Peyer's patch (tissue), 4 donors: ENCODE results near the gene SUZ12. TPM values are rescaled to one million over a fixed set of nuclear protein-coding genes. Genes with fewer than 3 reads are reported as not detected.
"Not testable (repeated sequence)": the region's sequence is repeated elsewhere in the genome, so short reads cannot be mapped to it uniquely, and the experiment has no call there.

Experiments
- DNase-seq, 3 donors: peaks; one replicate each; pipeline ENCODE4 v3.0.0-alpha.2; 2017 to 2019
- H3K27ac ChIP-seq, 4 donors: fragments of 200-600 bp; sonication (generic); one replicate each; pipeline ENCODE4 v1.5.1; 2016 to 2019
- H3K27me3 ChIP-seq, 2 donors: fragments of 200-600 bp; sonication (generic); one replicate each; pipeline ENCODE4 v1.5.1; 2019
- H3K36me3 ChIP-seq, 3 donors: fragments of 200-600 bp; sonication (generic); one replicate each; pipeline ENCODE4 v1.5.1; 2016 to 2019
- H3K4me1 ChIP-seq, 4 donors: fragments of 200-600 bp; sonication (generic); one replicate each; pipeline ENCODE4 v1.5.1; 2016 to 2019
- H3K4me3 ChIP-seq, 4 donors: fragments of 200-600 bp; sonication (generic); 1 replicate in 3 of 4; 2 replicates in 1 of 4; pipeline ENCODE4 v1.5.1; 2016 to 2019; ENCODE audit warnings: mild to moderate bottlenecking in 1 of 4
- H3K9me3 ChIP-seq, 4 donors: fragments of 200-600 bp; sonication (generic); one replicate each; pipeline ENCODE4 v1.5.1; 2016 to 2019; ENCODE audit warnings: mild to moderate bottlenecking in 1 of 4
- CTCF ChIP-seq, 6 experiments: fragments of 450-650 bp in 4 of 6; fragments of 200-600 bp in 2 of 6; sonication (generic) in 1 of 6; IDR thresholded peaks; one replicate each; pipeline ENCODE4 v1.5.1; 2017 to 2019; ENCODE audit warnings: antibody characterized with exemption in 6 of 6, mild to moderate bottlenecking in 3 of 6, moderate library complexity in 1 of 6
- POLR2A ChIP-seq, 2 donors: fragments of 450-650 bp; IDR thresholded peaks; one replicate each; pipeline ENCODE4 v1.5.1; 2017; ENCODE audit warnings: antibody characterized with exemption in 2 of 2, mild to moderate bottlenecking in 2 of 2, moderate library complexity in 2 of 2
- total RNA-seq, 4 donors: library from RNA; depleted of rRNA; stranded (reverse); fragments of >200 nt; gene quantifications; one replicate each; pipeline ENCODE4 v1.1.0, GENCODE V29; 2016

SUZ12 gene
- total RNA-seq, 4 donors from 2014 or later, result 18.7 to 46.2 (median 20.4) TPM

GRCh38 chr17:31951953-31952352, 15.1 kb downstream of the SUZ12 start:
- H3K4me1 ChIP-seq, H3K9me3 ChIP-seq, H3K27ac ChIP-seq, DNase-seq, H3K4me3 ChIP-seq, H3K27me3 ChIP-seq: not testable (repeated sequence)
- peaks cover 0 to 73% (median 0%) of the 10 kb centered on the region in 3 donors for H3K36me3 ChIP-seq

GRCh38 chr17:31964131-31964530, 27.3 kb downstream of the SUZ12 start:
- peaks cover 0 to 53% (median 0%) of the 10 kb centered on the region in 3 donors for H3K36me3 ChIP-seq
- not testable (repeated sequence) for H3K4me3 ChIP-seq, H3K27ac ChIP-seq, H3K9me3 ChIP-seq, H3K27me3 ChIP-seq, DNase-seq, H3K4me1 ChIP-seq

- Histone ChIP-seq H3K27me3 (no peaks in the 10 kb centered on the region), H3K9me3 (no peaks in the 10 kb centered on the region), H3K36me3 (peaks cover 0 to 43% (median 0%) of the 10 kb centered on the region in 3 donors), H3K4me3 (no peak overlapping the region), H3K27ac (no peak overlapping the region), H3K4me1 (no peaks in the 10 kb centered on the region)
- DNase-seq, result no peak
- TF ChIP-seq CTCF (IDR thresholded peaks at IDR 0.05), result no peak
- TF ChIP-seq POLR2A (IDR thresholded peaks at IDR 0.05), result no peak
Measured at GRCh38 chr17:31967648-31968047, 30.8 kb downstream of the SUZ12 start.

- H3K27me3 ChIP-seq, H3K4me1 ChIP-seq, H3K4me3 ChIP-seq, H3K27ac ChIP-seq, H3K9me3 ChIP-seq, DNase-seq: not testable (repeated sequence)
- peaks cover 0 to 44% (median 0%) of the 10 kb centered on the region in 3 donors for H3K36me3 ChIP-seq
Measured at GRCh38 chr17:31970416-31970815, 33.6 kb downstream of the SUZ12 start.

GRCh38 chr17:31974269-31975071, 37.7 kb downstream of the SUZ12 start:
- H3K4me1 ChIP-seq, H3K27me3 ChIP-seq, H3K27ac ChIP-seq, DNase-seq, H3K9me3 ChIP-seq, H3K4me3 ChIP-seq: not testable (repeated sequence)
- peaks cover 0 to 49% (median 0%) of the 10 kb centered on the region in 3 donors for H3K36me3 ChIP-seq

GRCh38 chr17:31975391-31975790, 38.6 kb downstream of the SUZ12 start:
- not testable (repeated sequence) for H3K9me3 ChIP-seq, H3K4me1 ChIP-seq, H3K27ac ChIP-seq, H3K27me3 ChIP-seq, H3K4me3 ChIP-seq, DNase-seq
- H3K36me3 ChIP-seq, result peaks cover 0 to 41% (median 0%) of the 10 kb centered on the region in 3 donors

GRCh38 chr17:31991821-31992220, 55.0 kb downstream of the SUZ12 start:
- H3K4me1 ChIP-seq, H3K4me3 ChIP-seq, H3K9me3 ChIP-seq, H3K27ac ChIP-seq, H3K27me3 ChIP-seq, DNase-seq: not testable (repeated sequence)
- H3K36me3 ChIP-seq, result peaks cover 0 to 93% (median 0%) of the 10 kb centered on the region in 3 donors

- Histone ChIP-seq H3K4me1 (no peaks in the 10 kb centered on the region), H3K4me3 (no peak overlapping the region), H3K9me3 (no peaks in the 10 kb centered on the region), H3K36me3 (peaks cover 0 to 78% (median 0%) of the 10 kb centered on the region in 3 donors), H3K27me3 (no peaks in the 10 kb centered on the region), H3K27ac (no peak overlapping the region)
- no peak for DNase-seq
- no peak for TF ChIP-seq CTCF (IDR thresholded peaks at IDR 0.05)
Measured at GRCh38 chr17:31997005-31997404, 60.2 kb downstream of the SUZ12 start.

GRCh38 chr17:32006957-32007462, 70.2 kb downstream of the SUZ12 start, which contains the start of gene LRRC37B:
Gene LRRC37B, plus strand, starts transcription at chr17:32007383. Its CDS starts 14,010 bp downstream, at chr17:32021393.
- Histone ChIP-seq H3K4me3 (peak within 1 kb of the TSS; percentile 84 to 97 (median 90)), H3K9me3 (no peaks in the 10 kb centered on the region), H3K4me1 (peaks cover 0 to 15% (median 9%) of the 10 kb centered on the region in 4 donors), H3K36me3 (no peaks in the 10 kb centered on the region), H3K27me3 (no peaks in the 10 kb centered on the region), H3K27ac (peak within 1 kb of the TSS; percentile 87 to 93 (median 90))
- peak in 1 of 2 donors; percentile 37 for TF ChIP-seq POLR2A (IDR thresholded peaks at IDR 0.05)
- TF ChIP-seq CTCF (IDR thresholded peaks at IDR 0.05), result peak; percentile 80 to 99 (median 96)
- peak; percentile 91 to 95 (median 94) for DNase-seq
